ENCODE results near the gene SERINC5.

- TF ChIP-seq CTCF (IDR thresholded peaks at IDR 0.05) (no peak), POLR2AphosphoS5 (IDR thresholded peaks at IDR 0.05; ENCODE audit: low read depth, low read length) (no peak), RAD21 (IDR thresholded peaks at IDR 0.05; ENCODE audit: low read length) (no peak), YY1 (IDR thresholded peaks at IDR 0.05; ENCODE audit: low read depth) (no peak), JUND (IDR thresholded peaks at IDR 0.05) (no peak), EZH2phosphoT487 (IDR thresholded peaks at IDR 0.05; ENCODE audit: borderline replicate concordance, low read depth) (no peak), FOXM1 (IDR thresholded peaks at IDR 0.05; ENCODE audit: low read depth) (no peak), TAF1 (IDR thresholded peaks at IDR 0.05; ENCODE audit: borderline replicate concordance, low read depth, low read length) (no peak), TEAD4 (IDR thresholded peaks at IDR 0.05; ENCODE audit: borderline replicate concordance, insufficient read depth) (no peak)
- TF ChIP-seq, protein P1, sequence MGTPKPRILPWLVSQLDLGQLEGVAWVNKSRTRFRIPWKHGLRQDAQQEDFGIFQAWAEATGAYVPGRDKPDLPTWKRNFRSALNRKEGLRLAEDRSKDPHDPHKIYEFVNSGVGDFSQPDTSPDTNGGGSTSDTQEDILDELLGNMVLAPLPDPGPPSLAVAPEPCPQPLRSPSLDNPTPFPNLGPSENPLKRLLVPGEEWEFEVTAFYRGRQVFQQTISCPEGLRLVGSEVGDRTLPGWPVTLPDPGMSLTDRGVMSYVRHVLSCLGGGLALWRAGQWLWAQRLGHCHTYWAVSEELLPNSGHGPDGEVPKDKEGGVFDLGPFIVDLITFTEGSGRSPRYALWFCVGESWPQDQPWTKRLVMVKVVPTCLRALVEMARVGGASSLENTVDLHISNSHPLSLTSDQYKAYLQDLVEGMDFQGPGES (IDR thresholded peaks at IDR 0.05; ENCODE audit: low read depth, low read length) = no peak
- TF ChIP-seq, protein P2, sequence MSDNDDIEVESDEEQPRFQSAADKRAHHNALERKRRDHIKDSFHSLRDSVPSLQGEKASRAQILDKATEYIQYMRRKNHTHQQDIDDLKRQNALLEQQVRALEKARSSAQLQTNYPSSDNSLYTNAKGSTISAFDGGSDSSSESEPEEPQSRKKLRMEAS (IDR thresholded peaks at IDR 0.05; ENCODE audit: low read depth) = no peak
Observed at GRCh38 chr5:80296121-80296520, 40.3 kb upstream of the SERINC5 start.
